Hair follicle dermal papilla cell (primary cell): Measurements from ENCODE around the gene ITGA7. TPM values are rescaled to one million over a fixed set of nuclear protein-coding genes. Genes with fewer than 3 reads are reported as not detected.

Source experiments
- small RNA-seq: library from RNA; depleted of rRNA; stranded (forward); fragments of <200 nt; gene quantifications from one replicate; pipeline ENCODE3, GENCODE V24; 2012
- total RNA-seq: library from RNA; depleted of rRNA; stranded (reverse); fragments of >200 nt; gene quantifications from 2 replicates; pipeline ENCODE4 v1.2.3, GENCODE V29; 2012

ITGA7 gene, protein sequence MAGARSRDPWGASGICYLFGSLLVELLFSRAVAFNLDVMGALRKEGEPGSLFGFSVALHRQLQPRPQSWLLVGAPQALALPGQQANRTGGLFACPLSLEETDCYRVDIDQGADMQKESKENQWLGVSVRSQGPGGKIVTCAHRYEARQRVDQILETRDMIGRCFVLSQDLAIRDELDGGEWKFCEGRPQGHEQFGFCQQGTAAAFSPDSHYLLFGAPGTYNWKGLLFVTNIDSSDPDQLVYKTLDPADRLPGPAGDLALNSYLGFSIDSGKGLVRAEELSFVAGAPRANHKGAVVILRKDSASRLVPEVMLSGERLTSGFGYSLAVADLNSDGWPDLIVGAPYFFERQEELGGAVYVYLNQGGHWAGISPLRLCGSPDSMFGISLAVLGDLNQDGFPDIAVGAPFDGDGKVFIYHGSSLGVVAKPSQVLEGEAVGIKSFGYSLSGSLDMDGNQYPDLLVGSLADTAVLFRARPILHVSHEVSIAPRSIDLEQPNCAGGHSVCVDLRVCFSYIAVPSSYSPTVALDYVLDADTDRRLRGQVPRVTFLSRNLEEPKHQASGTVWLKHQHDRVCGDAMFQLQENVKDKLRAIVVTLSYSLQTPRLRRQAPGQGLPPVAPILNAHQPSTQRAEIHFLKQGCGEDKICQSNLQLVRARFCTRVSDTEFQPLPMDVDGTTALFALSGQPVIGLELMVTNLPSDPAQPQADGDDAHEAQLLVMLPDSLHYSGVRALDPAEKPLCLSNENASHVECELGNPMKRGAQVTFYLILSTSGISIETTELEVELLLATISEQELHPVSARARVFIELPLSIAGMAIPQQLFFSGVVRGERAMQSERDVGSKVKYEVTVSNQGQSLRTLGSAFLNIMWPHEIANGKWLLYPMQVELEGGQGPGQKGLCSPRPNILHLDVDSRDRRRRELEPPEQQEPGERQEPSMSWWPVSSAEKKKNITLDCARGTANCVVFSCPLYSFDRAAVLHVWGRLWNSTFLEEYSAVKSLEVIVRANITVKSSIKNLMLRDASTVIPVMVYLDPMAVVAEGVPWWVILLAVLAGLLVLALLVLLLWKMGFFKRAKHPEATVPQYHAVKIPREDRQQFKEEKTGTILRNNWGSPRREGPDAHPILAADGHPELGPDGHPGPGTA
- total RNA-seq: 4.4 and 7.7 TPM in 2 replicates

GRCh38 chr12:55707841-55708694 lies at the start of gene ITGA7:
Gene ITGA7 (minus strand): TSS chr12:55707904. CDS start chr12:55707682, 222 bp downstream.

GRCh38 chr12:55742719-55743405 lies 35.2 kb upstream of the ITGA7 start, which contains the start of gene GDF11:
Gene GDF11 (plus strand): TSS chr12:55743122. CDS start chr12:55743317, 195 bp downstream.

GRCh38 chr12:55728939-55729818 lies 21.5 kb upstream of the ITGA7 start, which contains the start of gene CD63:
Gene CD63 (minus strand): TSS chr12:55729009. CDS start chr12:55728341, 668 bp downstream.

DNA sequence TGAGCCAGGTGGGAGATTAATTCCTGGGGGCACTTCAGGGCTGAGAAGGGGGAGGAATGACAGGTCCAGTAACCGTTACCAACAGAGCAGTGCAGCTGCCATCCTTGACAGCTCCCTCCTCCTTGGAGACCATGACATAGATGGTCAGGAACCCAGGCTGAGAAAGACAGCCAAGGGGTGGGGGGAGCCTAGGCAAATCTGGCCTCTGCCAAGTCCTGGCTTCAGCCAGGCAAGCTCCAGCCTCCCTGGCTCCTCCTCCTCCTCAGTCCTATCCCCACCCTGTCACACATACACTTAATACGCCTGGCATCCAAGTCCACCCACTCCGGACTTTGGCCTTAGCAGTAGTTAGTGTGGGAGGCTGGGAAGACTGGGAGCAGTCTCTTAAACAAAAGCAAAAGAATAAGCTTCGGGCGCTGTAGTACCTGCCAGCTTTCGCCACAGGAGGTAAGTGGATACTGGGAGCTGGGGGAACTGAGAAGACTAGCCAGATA lies 12.4 kb upstream of the ITGA7 start, which contains the start of gene RDH5:
Gene RDH5 (plus strand): TSS at position 323 of the 494 bp plus-strand sequence. CDS start 792 bp downstream, outside the sequence.

DNA sequence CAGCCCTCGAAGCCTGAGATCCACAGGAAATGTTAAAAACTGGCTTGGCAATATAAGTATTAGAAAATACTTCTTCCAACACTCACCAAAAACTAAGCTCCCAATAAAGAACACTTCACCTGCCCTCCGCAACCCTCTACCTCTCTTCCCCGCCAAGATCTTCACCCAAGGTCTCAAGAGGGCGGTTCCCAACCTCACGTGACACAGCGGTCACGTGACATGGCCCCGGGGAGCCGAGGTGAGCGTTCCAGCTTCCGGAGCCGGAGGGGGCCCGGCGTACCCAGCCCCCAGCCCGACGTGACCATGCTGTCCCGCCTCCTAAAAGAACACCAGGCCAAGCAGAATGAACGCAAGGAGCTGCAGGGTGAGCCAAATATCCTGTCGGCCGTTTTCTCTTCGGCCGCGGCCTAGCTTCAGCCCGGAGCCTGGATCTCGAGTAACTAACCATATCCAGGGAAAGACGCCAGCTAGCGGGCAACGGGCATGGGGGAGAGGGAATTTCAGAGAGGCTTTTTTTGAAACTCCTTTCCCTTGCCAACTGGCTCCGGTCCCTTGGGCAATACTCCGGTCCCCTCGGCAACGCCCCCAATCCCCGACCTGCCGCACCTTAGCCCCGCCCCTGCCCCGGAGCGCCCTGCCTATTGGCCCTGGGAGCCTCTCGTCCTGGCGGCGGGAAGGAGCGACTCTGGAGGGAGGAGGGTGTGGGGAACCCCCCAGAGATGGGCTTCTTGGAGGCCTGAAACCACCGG lies 8.3 kb upstream of the ITGA7 start, which contains the start of gene BLOC1S1:
Gene BLOC1S1 (plus strand): TSS at position 214 of the 749 bp plus-strand sequence. CDS start 6 bp downstream, at position 220.

GRCh38 chr12:55636853-55637252 lies 70.9 kb downstream of the ITGA7 start, which contains the start of gene OR10P1:
Gene OR10P1 (plus strand): TSS chr12:55636892. CDS start chr12:55636892, 0 bp downstream.

Small RNA genes within 50 kb of the gene (small RNA-seq; reads per million reads assigned to genes)
- gene AC009779.1 (not detected), gene AC009779.5 (not detected), gene RF00017 (not detected)

Other genes with a start within 250 kb of the ITGA7 start
- not detected in 2 replicates for gene OR6C70, start 237.8 kb downstream of the ITGA7 start, total RNA-seq
- gene OR6C68, start 215.5 kb downstream of the ITGA7 start, total RNA-seq: not detected in 2 replicates
- gene OR6C4, start 158.3 kb downstream of the ITGA7 start, total RNA-seq: not detected in 2 replicates
- gene OR2AP1, start 135.4 kb downstream of the ITGA7 start, total RNA-seq: not detected in 2 replicates
- not detected in 2 replicates for gene OR10P1, start 71.0 kb downstream of the ITGA7 start, total RNA-seq
- gene BLOC1S1, start 8.1 kb upstream of the ITGA7 start, total RNA-seq: 51.0 and 56.1 TPM in 2 replicates
- 16.7 and 47.7 TPM in 2 replicates for gene RDH5, start 12.5 kb upstream of the ITGA7 start, total RNA-seq
- 1,008 and 1,281 TPM in 2 replicates for gene CD63, start 21.1 kb upstream of the ITGA7 start, total RNA-seq
- 8.1 and 9.6 TPM in 2 replicates for gene GDF11, start 35.2 kb upstream of the ITGA7 start, total RNA-seq
- 34.1 and 40.0 TPM in 2 replicates for gene SARNP, start 109.8 kb upstream of the ITGA7 start, total RNA-seq
- gene ORMDL2, start 110.1 kb upstream of the ITGA7 start, total RNA-seq: 13.0 and 14.7 TPM in 2 replicates
- gene DNAJC14, start 121.7 kb upstream of the ITGA7 start, total RNA-seq: 59.7 and 66.5 TPM in 2 replicates
- gene MMP19, start 135.0 kb upstream of the ITGA7 start, total RNA-seq: 15.4 and 16.1 TPM in 2 replicates
- gene PYM1, start 220.0 kb upstream of the ITGA7 start, total RNA-seq: 25.2 and 29.8 TPM in 2 replicates
- gene DGKA, start 223.3 kb upstream of the ITGA7 start, total RNA-seq: 51.0 and 60.5 TPM in 2 replicates